Kidney epithelial cell (primary cell): ENCODE data around the gene COLGALT1. TPM values are rescaled to one million over a fixed set of nuclear protein-coding genes. Genes with fewer than 3 reads are reported as not detected.

ENCODE experiments used
- DNase-seq: peaks from one replicate; pipeline ENCODE4 v3.0.0-alpha.2; 2010; ENCODE audit warnings: low read depth
- H3K27me3 ChIP-seq: 2 replicates; pipeline ENCODE4 v1.6.0; 2011; ENCODE audit warnings: low read length; ENCODE audit not compliant: control insufficient read depth, insufficient read depth
- H3K36me3 ChIP-seq: 2 replicates; pipeline ENCODE4 v1.5.1; 2011; ENCODE audit warnings: low read length; ENCODE audit not compliant: control insufficient read depth, insufficient read depth
- H3K4me3 ChIP-seq: 2 replicates; pipeline ENCODE4 v1.5.1; 2011; ENCODE audit warnings: low read depth, mild to moderate bottlenecking, control low read depth, low read length
- CTCF ChIP-seq: IDR thresholded peaks from 2 replicates; pipeline ENCODE4 v1.5.1; 2011; ENCODE audit warnings: mild to moderate bottlenecking, moderate library complexity, low read length, control low read depth, inconsistent platforms; ENCODE audit not compliant: insufficient read depth, poor library complexity, severe bottlenecking
- total RNA-seq: library from RNA; depleted of rRNA; stranded (reverse); fragments of >200 nt; gene quantifications from 2 replicates; pipeline ENCODE4 v1.2.3, GENCODE V29; 2015

The COLGALT1 gene
- total RNA-seq, 1 donor from 2014 or later: 68.4 TPM

GRCh38 chr19:17524651-17525050 is 30.8 kb upstream of the COLGALT1 start:
- Histone ChIP-seq H3K27me3 (no peaks in the 10 kb centered on the region), H3K36me3 (no peaks in the 10 kb centered on the region), H3K4me3 (no peak overlapping the region)
- DNase-seq: no peak
- TF ChIP-seq CTCF: no peak

- no peak for TF ChIP-seq CTCF
- H3K36me3 ChIP-seq: no peaks in the 10 kb centered on the region
- DNase-seq: no peak
- no peaks in the 10 kb centered on the region for H3K27me3 ChIP-seq
- no peak overlapping the region for H3K4me3 ChIP-seq
Observed at GRCh38 chr19:17525141-17525540, 30.3 kb upstream of the COLGALT1 start.

GRCh38 chr19:17526922-17527321 is 28.5 kb upstream of the COLGALT1 start:
- TF ChIP-seq CTCF: no peak

GRCh38 chr19:17527326-17527725 is 28.1 kb upstream of the COLGALT1 start:
- no peaks in the 10 kb centered on the region for H3K36me3 ChIP-seq
- no peak for TF ChIP-seq CTCF

More at GRCh38 chr19:17526922-17527321, 28.5 kb upstream of the COLGALT1 start:
- Histone ChIP-seq H3K36me3 (no peaks in the 10 kb centered on the region), H3K27me3 (peaks cover 3% of the 10 kb centered on the region), H3K4me3 (no peak overlapping the region)
- no peak for DNase-seq

GRCh38 chr19:17528610-17529009 is 26.8 kb upstream of the COLGALT1 start:
- H3K27me3 ChIP-seq: peaks cover 3% of the 10 kb centered on the region
- H3K4me3 ChIP-seq: no peak overlapping the region
- no peak for TF ChIP-seq CTCF
- no peak for DNase-seq
- no peaks in the 10 kb centered on the region for H3K36me3 ChIP-seq

More at GRCh38 chr19:17527326-17527725, 28.1 kb upstream of the COLGALT1 start:
- no peak for DNase-seq
- Histone ChIP-seq H3K4me3 (no peak overlapping the region), H3K27me3 (peaks cover 3% of the 10 kb centered on the region)
